NOMO-1 treated with DMSO at 0.1 percent for 48 hours (cell line): ENCODE results near the gene RGS6.

ENCODE experiments used
- DNase-seq: peaks from one replicate; lab custom pipeline; 2025; ENCODE audit not compliant: unreplicated experiment; lab: John Stamatoyannopoulos, UW

Gene RGS6

DNA sequence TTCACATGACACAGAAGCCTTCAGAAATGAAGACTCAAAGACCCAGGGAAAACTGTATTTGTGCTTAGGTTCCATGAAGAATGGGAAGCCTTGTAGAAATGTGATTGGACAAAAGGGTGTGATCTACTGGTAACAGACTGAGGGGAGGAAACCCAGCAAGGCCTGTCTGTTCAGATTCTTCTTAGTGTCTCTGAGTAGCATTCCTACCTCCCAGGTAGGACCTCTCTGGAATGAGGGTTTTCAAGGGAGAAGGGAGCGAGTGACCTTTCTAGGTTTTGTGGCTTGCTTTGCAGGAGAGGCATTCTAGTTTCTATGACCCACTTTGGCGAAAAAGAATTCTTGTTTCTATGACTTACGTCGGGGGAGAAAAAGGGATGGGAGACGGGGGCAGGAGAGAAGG lies 560.0 kb downstream of the RGS6 start:
- no peak for DNase-seq

DNA sequence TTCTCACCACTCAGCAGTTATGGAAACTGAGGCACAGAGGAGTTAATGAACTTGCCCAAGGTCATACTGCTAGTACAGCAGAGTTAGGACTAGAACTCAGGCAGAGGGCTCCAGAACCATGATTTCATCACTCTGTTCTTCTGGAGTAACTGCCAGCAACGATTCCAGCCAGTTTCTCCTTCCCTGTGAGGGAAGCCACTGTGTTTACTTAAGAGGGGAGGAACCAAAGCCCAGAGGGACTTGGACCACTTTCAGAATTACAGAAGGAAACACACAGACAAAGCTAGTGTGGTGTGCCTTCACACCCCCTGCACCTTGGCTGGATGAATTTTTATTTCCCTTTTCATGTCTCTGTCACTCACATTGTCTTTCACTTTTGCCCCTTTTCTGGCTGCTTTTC lies 563.4 kb downstream of the RGS6 start:
- DNase-seq: no peak

DNA sequence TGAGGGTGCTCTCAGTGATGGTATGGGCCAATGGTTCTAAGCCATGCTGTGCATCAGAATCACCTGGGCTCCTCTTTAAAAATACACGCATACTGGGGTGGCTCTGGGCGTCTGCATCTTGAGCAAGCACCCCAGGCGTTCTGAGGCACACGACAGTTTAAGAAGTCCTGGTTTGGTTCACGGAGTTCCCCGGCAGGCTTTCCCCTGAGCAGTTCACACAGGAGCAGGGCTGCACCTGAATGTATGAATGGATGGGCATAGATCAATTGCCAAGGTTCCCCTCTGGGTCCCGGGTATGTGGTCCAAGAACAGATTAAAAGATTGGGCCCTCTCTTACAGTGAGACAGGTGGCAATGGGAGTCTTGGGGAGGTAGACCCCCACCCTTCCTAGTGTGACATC lies 566.4 kb downstream of the RGS6 start:
- DNase-seq: no peak

DNA sequence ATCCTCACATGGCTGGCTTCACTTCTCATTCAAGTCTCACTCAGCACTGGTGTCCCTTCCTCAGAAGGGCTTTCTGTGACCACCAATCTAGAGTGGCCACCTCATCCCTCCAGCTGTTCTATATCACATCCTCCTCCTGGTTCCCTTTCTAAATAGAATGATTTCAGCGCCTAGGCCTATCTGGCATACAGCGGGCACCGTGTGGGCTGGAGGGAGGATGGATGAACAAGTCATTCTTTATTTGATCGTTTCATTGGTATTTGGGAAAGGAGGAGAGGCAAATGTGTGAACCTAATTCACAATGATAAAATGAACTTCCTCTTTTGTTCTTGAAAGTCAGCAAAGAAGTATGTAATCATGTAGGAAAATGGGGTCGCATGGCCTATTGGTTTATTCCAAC lies 567.5 kb downstream of the RGS6 start:
- peak; percentile 6 for DNase-seq

DNA sequence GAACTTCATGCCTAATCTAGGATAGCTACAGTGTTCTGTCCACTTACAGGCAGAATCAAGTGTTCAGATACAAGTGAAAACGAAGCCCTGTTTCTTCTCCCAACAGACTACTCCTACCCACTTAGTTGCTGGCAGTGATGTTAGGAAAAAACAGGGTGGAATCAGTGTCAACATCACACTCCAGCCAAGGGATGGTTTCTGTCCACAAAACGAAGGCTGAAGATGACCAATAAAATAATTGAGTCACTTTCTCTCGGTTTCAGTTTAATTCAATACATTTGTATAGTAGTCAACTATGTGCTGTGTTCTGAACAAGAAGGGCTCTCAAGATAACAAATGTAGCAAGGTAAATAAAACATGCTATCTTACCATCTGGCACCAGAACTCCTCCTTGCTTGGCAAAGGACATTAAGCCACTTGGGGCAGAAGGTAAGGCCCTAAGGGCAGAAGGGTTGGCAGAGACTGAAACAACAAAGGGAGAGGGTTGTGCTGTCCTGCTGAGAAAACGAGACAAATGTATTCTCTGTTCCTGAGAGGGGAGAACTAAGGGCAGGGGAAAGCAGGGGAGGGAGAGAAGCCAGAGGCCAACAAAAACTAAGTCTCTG lies 568.1 kb downstream of the RGS6 start:
- no peak for DNase-seq

DNA sequence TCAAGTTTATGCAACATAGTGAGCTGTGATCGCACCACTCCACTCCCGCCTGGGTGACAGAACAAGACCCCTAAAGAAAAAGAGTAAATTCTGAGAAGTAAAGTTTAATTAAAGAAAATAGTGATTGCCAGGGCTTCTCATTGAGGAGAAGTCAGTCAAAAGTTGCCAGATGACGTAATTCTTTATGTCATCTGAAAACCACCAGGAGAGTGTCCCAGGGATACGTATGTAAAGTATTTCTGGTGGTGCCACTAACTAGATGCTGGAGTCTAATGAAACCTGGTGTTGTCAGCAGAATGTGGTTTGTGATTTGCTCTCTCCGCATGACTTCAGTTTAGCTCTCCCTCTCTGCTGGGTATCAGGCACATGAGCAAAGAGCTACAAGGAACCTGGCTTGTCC lies 569.2 kb downstream of the RGS6 start:
- no peak for DNase-seq

DNA sequence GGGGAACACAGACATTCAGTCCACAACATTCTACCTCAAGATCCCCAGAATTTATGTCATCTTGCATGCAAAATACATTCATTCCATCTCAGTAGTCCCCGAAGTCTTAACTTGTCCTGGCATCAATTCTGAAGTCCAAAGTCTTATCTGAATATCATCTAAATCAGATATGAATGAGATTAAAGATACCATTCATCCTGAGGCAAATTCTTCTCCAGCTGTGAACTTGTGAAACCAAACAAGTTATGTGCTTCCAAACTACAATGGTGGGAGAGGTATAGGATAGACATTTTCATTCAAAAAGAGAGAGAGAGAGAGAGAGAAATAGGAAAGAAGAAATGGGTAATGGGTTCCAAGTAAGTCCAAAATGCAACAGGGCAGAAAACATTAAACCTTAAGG lies 571.0 kb downstream of the RGS6 start:
- no peak for DNase-seq

DNA sequence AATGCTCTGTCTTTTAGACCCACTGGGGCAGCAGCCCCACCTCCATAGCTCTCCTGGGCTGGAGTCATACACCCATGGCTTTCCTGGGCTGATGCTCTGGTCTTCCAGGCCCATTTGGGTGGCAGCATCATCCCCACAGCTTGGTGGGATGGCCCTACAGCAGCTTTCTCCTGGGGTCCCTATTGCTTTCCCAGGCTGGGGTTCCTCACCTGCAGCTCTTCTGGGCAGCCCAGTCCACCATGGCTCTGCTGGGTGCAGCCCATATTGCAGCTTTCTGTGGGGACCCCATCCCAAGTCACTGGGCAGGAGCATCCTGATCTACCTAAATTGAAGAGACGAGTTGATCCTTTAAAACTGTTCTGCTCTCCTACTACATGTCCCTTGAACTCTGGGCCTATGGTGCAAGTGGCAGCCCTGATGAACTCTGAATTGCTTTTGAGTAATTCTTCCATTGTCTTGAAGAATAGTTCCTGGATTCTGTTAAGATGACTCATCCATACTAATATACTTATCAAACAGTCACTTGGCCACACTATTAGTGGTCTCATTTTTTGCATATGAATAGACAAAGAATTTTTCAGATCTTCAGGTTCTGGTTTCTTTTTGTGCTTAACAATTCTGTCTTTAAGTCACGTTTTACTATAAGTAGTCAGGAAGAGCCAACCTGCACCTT lies 571.6 kb downstream of the RGS6 start:
- DNase-seq: no peak

DNA sequence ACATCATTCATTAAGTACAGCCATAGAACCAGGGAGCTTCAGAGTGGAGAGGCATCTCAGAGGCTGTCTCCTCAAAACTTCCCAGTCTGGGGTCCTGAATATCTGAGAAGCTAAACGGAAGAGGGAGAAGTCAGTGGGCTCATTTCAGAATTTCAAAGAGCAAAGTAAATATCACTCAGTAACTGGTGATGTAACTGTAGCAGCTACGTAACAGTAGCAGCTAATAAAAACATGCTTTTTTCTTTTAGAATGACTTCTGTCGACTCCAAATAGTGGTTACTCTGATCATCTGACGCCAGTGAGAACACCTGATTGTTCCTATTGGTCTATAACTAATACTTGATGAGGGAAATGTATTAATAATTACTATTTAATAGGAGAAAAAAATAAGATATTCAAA lies 578.3 kb downstream of the RGS6 start:
- DNase-seq: no peak

DNA sequence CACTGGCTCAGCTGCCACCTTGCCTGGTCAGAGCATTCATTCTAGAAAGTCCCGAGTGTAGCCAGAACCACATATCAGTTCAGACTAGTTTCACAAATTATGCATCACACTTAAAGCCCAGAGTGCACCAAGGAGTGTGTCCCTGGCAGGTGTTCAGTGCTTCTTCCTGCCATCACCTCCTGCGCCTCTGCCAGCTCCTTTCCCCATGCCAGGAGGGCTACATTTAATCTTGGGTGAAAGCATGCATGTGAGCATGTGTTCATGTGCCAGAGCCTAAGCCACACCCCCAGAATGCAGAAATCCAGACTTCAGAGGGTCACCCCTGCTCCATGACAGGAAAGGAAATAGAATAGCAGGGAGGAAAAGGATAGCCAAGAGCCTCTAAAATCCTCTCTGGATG lies 580.1 kb downstream of the RGS6 start:
- no peak for DNase-seq

DNA sequence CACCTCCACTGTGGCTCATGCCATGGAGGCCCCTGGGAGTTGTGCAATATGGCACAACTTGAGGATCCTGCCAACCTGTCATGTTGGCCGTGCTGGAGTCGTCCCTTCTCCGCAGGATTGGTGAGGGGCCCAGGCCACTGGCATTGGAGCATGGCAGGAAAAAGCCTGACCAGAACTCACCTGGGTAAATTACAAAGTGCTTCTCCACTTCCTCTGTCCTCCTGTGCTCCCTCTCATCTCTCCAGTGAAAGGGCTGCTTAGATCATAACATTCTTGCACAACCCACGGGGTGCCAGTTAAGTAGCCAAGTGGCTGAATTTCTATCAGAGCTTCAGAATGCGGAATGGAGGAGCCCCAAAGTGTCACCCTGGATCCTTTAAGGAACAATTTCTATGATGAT lies 580.7 kb downstream of the RGS6 start:
- DNase-seq: no peak

DNA sequence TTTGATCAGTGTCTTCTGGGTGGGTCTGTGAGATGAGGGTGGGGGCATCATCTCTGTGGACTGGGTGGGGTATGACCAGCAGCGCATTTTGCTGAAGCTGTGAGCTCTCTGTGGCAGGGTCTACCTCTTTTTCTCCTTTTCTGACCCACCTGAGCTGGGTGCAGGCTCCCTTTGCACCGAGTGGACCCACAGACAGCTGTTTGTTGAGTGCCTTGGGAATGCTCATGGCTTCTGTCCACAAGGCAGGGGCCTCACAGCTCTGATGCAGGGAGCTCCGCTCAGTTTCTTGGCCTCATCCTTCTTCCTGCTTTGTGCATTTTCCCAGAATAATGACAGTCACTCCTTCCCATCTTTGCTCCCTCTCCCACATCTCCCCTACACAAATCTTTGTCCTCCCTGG lies 581.1 kb downstream of the RGS6 start:
- DNase-seq: no peak

DNA sequence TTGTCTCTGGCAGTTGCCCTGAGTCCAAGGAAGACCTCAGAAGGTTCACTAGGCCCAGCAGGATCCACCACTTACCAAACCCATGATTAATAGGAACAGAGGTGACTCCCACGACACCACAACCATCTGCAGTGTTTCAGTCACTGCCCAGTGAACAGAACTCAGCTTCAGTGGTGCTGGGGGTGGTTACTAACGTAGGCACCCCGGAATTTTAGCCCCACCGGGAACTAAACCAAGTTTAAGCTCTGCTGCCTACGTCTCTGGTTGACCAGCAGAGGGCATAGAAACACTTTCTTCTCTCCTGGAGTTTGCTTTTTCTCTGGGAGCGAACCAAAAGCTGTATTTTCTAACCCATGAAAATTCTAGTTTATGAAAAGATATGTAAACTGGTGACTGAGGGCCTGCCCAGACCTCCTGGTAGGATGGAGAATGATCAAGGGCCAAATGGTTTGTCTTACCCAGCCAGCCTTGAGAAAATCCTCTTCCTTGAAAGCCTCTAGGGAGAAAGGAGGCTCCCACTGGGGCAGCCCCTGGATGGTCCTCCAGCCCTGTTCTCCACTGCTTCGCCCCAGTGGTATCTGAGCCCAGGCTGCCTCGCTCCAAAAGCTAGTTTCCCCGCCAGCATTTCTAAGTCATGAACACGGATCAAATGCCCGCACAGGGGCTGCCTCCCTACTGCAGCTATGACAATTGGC lies 581.9 kb downstream of the RGS6 start:
- peak; percentile 10 for DNase-seq

DNA sequence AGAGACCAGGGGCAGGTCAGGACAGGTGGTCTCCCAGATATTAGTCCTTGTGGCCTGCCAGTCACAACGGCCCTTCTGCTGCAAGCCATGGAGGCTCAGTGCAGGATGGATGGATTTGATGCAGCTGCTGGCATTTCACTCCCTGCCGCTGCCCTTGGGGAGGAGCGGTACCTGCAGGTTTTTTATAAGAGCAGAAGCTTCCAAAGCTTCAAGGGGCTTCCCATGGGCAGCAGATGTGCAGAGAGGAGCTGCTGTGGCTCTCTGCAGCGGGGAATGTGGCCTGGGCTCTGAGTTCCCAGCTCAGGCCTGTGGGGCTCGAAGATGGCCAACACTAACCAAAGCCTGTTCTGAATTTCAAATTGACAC lies 582.4 kb downstream of the RGS6 start:
- no peak for DNase-seq

DNA sequence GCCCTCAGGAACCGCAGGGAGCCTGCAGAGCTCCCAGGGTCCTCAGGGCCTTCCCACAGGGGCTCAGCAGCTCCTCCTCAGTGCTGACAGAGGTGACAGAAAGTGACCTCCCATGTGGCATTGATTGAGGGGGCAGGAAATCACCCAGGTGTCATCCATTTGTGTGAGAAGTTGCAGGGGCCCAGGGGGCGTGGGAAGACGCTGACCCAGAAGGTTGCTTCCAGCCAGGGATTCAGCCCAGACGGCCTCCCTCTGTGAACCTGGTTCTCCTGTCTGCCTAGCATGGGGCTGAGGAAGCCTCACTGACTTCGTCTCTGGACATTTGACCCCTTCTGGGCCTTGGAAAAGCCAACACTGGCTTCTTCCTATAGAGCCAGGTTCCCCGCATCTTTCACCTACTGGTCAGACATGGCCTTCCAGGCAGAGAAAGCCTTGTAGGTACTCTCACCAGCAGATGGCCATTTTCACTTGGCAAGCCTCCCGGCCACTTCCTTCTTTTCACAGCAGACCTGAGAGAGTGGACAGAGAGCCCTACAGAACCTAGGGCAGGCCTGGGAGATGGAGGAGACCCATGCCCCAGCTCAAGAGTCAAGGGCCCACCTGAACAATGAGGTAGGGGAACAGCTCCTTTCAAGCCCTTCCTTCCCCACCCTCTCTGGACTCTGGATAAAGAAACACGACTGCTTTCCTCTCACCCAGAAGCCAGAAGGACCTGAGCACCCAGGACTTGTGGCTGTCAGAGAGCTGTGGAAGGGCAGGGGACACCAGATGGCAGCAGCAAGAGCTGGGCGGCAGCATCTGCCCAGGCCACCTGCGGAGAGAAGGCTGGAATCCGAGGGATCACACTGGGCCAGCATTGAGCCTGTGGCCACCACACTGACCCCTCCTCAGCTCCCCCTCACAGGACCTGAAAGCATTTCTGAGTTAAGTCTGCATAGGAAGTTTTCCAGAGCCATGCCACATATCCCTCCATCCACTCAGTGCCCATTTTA lies 583.8 kb downstream of the RGS6 start:
- DNase-seq: peak; percentile 5

DNA sequence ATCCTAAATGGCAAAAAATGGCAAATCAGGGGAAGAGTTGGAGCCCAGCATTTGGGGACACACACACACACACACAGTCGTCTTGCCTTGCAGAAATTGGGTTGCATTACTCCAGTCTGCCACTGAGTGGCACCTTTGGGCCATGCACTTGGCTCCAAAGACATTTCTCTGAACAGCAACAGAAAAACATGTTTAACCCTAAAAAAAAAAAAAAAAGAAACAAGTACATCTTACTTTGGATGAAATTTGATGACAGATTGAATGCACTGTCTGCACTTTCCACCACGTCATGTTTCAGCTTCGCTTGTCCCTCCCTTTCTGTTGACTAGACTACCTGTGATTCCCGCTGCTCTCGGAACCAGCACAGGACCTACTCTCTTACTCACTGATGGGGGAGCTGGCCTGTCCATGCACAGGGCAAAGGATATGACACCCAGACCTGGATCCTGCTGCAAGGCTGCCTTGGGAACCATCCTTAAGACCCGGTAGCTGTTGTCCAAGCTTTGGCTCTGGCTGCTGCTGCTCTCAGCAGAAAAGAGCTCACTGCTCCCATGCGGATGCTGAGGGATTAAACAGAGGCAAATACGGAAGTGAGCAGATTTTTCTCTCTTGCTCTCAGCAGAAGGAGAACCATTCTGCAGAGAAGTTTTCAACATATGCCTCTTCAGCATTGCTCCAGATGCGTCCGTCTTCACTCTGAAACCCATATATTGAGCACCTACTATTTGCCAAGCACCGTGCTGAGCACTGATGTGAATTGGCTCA lies 584.9 kb downstream of the RGS6 start:
- peak; percentile 64 for DNase-seq

DNA sequence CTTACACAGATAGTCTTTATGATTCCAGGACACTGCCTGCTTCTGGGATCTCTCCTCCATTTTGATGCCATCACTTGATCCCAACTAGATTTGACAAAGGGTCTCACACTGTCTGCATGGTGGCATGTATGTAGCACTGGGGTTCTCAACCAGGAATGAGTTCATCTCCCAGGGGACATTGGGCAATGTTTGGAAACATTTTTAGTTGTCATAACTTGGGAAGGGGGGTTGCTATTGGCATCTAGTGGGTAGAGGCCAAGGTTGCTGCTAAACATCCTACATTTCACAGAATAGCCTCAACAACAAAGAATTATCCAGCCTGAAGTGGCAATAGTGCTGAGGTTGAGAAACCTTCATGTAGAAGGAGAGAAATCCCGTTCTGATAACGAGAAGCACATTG lies 585.5 kb downstream of the RGS6 start:
- DNase-seq: no peak

DNA sequence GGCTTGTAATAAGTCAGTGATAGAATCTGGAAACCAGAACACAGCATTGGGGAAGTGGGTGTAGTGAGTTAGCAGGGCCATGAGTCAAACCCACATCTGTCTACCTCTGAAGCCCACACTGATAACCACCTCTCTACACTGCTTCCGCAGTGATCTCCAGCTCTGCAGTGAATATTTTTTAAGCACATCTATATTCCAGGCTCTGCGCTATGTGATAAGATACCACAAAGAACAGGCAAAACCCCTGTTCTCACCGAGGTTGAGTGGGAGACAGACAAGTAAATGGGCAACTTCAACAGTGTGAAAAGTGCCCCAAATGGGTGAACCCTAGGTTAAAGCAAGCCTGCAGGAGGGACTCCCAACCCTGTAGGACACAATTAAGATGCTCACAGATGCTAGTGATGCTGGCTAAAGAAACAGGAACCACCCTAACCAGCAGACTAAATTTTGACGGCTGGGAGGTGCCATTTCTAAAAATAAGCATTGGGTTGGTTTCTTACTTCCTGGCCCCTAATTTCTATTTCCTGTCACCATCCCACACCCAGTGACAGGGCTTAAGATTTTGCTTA lies 586.7 kb downstream of the RGS6 start:
- DNase-seq: peak; percentile 73

DNA sequence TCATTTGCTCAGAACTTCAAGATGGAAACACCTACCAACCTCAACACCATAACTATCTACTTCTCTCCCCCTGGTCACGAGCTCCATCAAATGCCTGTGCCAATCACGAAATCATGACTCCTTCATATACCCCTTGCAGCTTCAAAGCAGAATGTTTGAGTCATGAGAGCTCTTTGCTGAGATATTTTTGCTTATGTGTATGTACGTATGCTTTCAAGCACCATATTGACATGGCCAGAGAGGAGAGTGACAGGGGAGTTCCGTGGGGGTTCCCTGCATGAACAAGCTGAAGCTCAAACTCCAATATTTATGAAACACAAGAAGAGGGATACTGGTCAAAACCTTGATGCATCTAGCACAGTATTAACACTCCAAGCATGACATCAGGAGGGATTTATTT lies 587.3 kb downstream of the RGS6 start:
- DNase-seq: no peak

DNA sequence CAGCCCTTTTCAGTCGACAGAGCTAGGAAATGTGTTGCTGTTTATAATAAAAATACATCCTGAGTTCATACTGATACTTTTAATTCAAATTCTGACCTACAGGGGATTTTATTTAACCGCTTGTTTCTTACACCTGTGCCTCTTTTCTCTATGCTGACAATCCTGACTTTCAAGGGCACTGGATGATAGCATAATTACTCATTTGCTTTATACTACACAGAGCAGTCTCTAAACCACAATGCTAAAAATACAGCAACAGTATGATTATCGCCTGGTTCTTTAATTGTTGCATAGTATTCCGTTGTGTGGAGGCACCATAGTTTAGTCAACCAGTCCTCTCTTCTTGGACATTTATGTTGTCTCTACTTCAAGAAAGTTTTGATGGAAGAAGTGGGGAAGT lies 588.8 kb downstream of the RGS6 start:
- DNase-seq: no peak
